ENCODE results near the gene SPATS2L. TPM values are rescaled to one million over a fixed set of nuclear protein-coding genes. Genes with fewer than 3 reads are reported as not detected.

SPATS2L gene
- total and polyA plus RNA-seq, 2 of the 13 experiments (the other 11 are each of a cell fraction or from before 2014, with no cell fraction given): 154 to 212 TPM

DNA sequence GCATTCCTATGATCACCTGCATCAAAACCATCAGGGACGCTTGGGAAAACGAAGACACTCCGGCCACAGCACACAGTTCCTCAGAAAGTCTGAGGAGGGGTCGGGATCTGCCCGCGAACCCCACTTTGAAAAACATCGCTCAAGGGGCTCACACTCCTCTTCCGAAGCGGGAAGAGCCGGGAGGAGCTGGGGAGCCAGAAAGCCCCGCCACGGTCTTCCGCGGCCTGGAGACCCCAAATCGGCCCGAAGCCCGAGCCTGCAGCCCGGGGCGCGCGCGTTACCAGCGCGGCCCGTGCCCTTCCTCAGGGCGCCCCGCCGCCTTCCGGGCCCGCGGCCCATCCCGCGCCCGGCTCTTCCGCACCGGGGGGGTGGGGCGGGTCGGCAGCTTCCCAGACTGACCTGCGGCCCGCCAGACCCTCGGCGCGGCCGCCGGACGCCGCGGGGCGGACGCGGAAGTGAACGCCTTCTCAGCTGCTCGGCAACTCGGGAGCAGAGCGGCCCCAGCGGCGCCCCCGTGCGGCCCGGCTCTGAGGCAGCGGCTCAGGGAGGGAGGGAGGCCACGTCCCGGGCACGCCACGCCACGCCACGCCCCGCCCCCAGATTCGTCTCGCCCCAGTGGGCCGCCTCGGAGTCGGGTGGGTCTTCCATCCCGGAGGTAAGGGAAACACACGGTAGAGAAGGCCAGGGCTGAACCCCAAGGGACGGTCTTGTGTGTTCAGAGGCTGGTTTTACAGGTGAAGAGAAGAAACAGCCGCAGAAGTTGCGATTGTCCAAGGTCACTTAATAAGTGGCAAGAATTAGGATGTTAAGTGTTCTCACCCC is 203.3 kb downstream of the SPATS2L start, which contains the start of gene KCTD18 (continued):
- TF ChIP-seq ZNF512B (CRISPR knock-in tag; IDR thresholded peaks at IDR 0.05; ENCODE audit: borderline replicate concordance) (0 out of 2 replicates have a peak, but pooled peaks have one; percentile 49), CHCHD3 (CRISPR knock-in tag; IDR thresholded peaks at IDR 0.05) (no peak), ZNF614 (CRISPR knock-in tag; IDR thresholded peaks at IDR 0.05; ENCODE audit: borderline replicate concordance) (no peak), ZNF660 (CRISPR knock-in tag; IDR thresholded peaks at IDR 0.05; ENCODE audit: borderline replicate concordance, low read depth) (no peak), CBX1 (IDR thresholded peaks at IDR 0.05; ENCODE audit: low read depth) (peak; percentile 64), ZNF790 (CRISPR knock-in tag; IDR thresholded peaks at IDR 0.05; ENCODE audit: borderline replicate concordance) (no peak), ZNF674 (CRISPR knock-in tag; IDR thresholded peaks at IDR 0.05; ENCODE audit: low read depth) (no peak), CCAR2 (optimal IDR thresholded peaks at IDR 0.05; ENCODE audit: low read depth, low read length) (peak; percentile 78), EP300 (IDR thresholded peaks at IDR 0.05; ENCODE audit: low read depth in 2 of 2, low read length in 2 of 2) (peak in 1 of 2 experiments; percentile 61; a peak in 3 of 4 replicates), EP300 (CRISPR knock-in tag; IDR thresholded peaks at IDR 0.05; ENCODE audit: borderline replicate concordance) (no peak)
- TF ChIP-seq, protein P1, sequence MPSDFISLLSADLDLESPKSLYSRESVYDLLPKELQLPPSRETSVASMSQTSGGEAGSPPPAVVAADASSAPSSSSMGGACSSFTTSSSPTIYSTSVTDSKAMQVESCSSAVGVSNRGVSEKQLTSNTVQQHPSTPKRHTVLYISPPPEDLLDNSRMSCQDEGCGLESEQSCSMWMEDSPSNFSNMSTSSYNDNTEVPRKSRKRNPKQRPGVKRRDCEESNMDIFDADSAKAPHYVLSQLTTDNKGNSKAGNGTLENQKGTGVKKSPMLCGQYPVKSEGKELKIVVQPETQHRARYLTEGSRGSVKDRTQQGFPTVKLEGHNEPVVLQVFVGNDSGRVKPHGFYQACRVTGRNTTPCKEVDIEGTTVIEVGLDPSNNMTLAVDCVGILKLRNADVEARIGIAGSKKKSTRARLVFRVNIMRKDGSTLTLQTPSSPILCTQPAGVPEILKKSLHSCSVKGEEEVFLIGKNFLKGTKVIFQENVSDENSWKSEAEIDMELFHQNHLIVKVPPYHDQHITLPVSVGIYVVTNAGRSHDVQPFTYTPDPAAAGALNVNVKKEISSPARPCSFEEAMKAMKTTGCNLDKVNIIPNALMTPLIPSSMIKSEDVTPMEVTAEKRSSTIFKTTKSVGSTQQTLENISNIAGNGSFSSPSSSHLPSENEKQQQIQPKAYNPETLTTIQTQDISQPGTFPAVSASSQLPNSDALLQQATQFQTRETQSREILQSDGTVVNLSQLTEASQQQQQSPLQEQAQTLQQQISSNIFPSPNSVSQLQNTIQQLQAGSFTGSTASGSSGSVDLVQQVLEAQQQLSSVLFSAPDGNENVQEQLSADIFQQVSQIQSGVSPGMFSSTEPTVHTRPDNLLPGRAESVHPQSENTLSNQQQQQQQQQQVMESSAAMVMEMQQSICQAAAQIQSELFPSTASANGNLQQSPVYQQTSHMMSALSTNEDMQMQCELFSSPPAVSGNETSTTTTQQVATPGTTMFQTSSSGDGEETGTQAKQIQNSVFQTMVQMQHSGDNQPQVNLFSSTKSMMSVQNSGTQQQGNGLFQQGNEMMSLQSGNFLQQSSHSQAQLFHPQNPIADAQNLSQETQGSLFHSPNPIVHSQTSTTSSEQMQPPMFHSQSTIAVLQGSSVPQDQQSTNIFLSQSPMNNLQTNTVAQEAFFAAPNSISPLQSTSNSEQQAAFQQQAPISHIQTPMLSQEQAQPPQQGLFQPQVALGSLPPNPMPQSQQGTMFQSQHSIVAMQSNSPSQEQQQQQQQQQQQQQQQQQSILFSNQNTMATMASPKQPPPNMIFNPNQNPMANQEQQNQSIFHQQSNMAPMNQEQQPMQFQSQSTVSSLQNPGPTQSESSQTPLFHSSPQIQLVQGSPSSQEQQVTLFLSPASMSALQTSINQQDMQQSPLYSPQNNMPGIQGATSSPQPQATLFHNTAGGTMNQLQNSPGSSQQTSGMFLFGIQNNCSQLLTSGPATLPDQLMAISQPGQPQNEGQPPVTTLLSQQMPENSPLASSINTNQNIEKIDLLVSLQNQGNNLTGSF (CRISPR knock-in tag; IDR thresholded peaks at IDR 0.05): 0 out of 2 replicates have a peak, but pooled peaks have one; percentile 18
- TF ChIP-seq, protein P2, sequence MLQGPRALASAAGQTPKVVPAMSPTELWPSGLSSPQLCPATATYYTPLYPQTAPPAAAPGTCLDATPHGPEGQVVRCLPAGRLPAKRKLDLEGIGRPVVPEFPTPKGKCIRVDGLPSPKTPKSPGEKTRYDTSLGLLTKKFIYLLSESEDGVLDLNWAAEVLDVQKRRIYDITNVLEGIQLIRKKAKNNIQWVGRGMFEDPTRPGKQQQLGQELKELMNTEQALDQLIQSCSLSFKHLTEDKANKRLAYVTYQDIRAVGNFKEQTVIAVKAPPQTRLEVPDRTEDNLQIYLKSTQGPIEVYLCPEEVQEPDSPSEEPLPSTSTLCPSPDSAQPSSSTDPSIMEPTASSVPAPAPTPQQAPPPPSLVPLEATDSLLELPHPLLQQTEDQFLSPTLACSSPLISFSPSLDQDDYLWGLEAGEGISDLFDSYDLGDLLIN (CRISPR knock-in tag; IDR thresholded peaks at IDR 0.05; ENCODE audit: borderline replicate concordance): no peak
